NCI-H128 (cell line): Measurements from ENCODE around the gene MYO1F.
A peak's percentile ranks its signal among the peaks of the same experiment; 100 is the strongest.
"Not testable (repeated sequence)": the region's sequence is repeated elsewhere in the genome, so short reads cannot be mapped to it uniquely, and the experiment has no call there.

Source experiments
- DNase-seq: peaks from one replicate; lab custom pipeline; 2025; ENCODE audit not compliant: unreplicated experiment; lab: John Stamatoyannopoulos, UW

Gene MYO1F

GRCh38 chr19:8600816-8601215 is 23.6 kb upstream of the MYO1F start:
- no peak for DNase-seq

GRCh38 chr19:8600064-8600463 is 22.8 kb upstream of the MYO1F start:
- no peak for DNase-seq

- no peak for DNase-seq
These were observed 18.9 kb upstream of the MYO1F start for GRCh38 chr19:8596168-8596567.

- no peak for DNase-seq
These were observed 18.4 kb upstream of the MYO1F start for GRCh38 chr19:8595651-8596050.

- DNase-seq, result no peak
These were observed 16.7 kb upstream of the MYO1F start for GRCh38 chr19:8593931-8594330.

GRCh38 chr19:8592231-8593009 is 15.2 kb upstream of the MYO1F start:
- no peak for DNase-seq

- no peak for DNase-seq
These were observed 12.0 kb upstream of the MYO1F start for GRCh38 chr19:8589177-8589714.

GRCh38 chr19:8585894-8586750 is 8.9 kb upstream of the MYO1F start:
- no peak for DNase-seq

GRCh38 chr19:8584965-8585893 is 8.0 kb upstream of the MYO1F start:
- DNase-seq, result no peak

GRCh38 chr19:8580710-8581281 is 3.6 kb upstream of the MYO1F start:
- DNase-seq, result peak; percentile 10

- peak; percentile 10 for DNase-seq
These were observed 1.5 kb upstream of the MYO1F start for GRCh38 chr19:8578642-8579265.

- DNase-seq, result no peak
These were observed 499 bp upstream of the MYO1F start for GRCh38 chr19:8577741-8578140.

GRCh38 chr19:8576273-8576993 is 809 bp downstream of the MYO1F start:
- no peak for DNase-seq

- no peak for DNase-seq
These were observed 1.7 kb downstream of the MYO1F start for GRCh38 chr19:8575467-8575997.

GRCh38 chr19:8574619-8574922 is 2.7 kb downstream of the MYO1F start:
- not testable (repeated sequence) for DNase-seq

- DNase-seq, result no peak
These were observed 3.9 kb downstream of the MYO1F start for GRCh38 chr19:8573316-8573715.

GRCh38 chr19:8571006-8571411 is 6.2 kb downstream of the MYO1F start:
- DNase-seq, result no peak

- DNase-seq, result no peak
These were observed 8.0 kb downstream of the MYO1F start for GRCh38 chr19:8569066-8569771.
